ENCODE results near the gene DHRS3. TPM values are rescaled to one million over a fixed set of nuclear protein-coding genes. Genes with fewer than 3 reads are reported as not detected.

The DHRS3 gene
- total RNA-seq, 2 donors from 2014 or later, result 81.7 to 104 TPM

GRCh38 chr1:12573015-12573825, 44.8 kb downstream of the DHRS3 start:
- Histone ChIP-seq H3K4me3 (no peak overlapping the region), H3K27me3 (no peaks in the 10 kb centered on the region), H3K36me3 (replicated peaks in 1 of 2; ENCODE audit: insufficient read depth in 1 of 2, low read depth in 2 of 2) (peaks cover 14 to 36% of the 10 kb centered on the region in 2 donors), H3K9me3 (no peaks in the 10 kb centered on the region), H3K4me1 (no peaks in the 10 kb centered on the region), H3K27ac (no peak overlapping the region)
- no peak for DNase-seq
- 91 to 93% methylated on average over 8 to 9 of the region's 9 CpGs for WGBS, 2 donors
- intact Hi-C loops (cut with DNase I), result no loop called here
- TF ChIP-seq CTCF (IDR thresholded peaks at IDR 0.05) (no peak), POLR2A (IDR thresholded peaks at IDR 0.05) (no peak)
- ATAC-seq, result peak; percentile 30

- H3K27ac ChIP-seq, result no peak overlapping the region
- peaks cover 12 to 38% of the 10 kb centered on the region in 2 donors for H3K36me3 ChIP-seq (replicated peaks in 1 of 2; ENCODE audit: insufficient read depth in 1 of 2, low read depth in 2 of 2)
- DNase-seq (no peak), ATAC-seq (no peak)
- no peak for TF ChIP-seq CTCF (IDR thresholded peaks at IDR 0.05)
- TF ChIP-seq POLR2A (IDR thresholded peaks at IDR 0.05), result no peak
- no peaks in the 10 kb centered on the region for H3K4me1 ChIP-seq
- 87 to 96% methylated on average over 7 of the region's 7 CpGs for WGBS, 2 donors
- H3K27me3 ChIP-seq, result no peaks in the 10 kb centered on the region
- no peaks in the 10 kb centered on the region for H3K9me3 ChIP-seq
- intact Hi-C loops (cut with DNase I), result no loop called here
- no peak overlapping the region for H3K4me3 ChIP-seq
Measured at GRCh38 chr1:12572522-12572921, 45.5 kb downstream of the DHRS3 start.

GRCh38 chr1:12570291-12570690, 47.7 kb downstream of the DHRS3 start:
- 92 to 95% methylated on average over 3 to 5 of the region's 5 CpGs for WGBS, 2 donors
- TF ChIP-seq CTCF (IDR thresholded peaks at IDR 0.05) (no peak), POLR2A (IDR thresholded peaks at IDR 0.05) (no peak)

GRCh38 chr1:12568009-12568767, 49.8 kb downstream of the DHRS3 start:
- Histone ChIP-seq H3K4me1 (peaks cover 5% of the 10 kb centered on the region), H3K27ac (no peak overlapping the region), H3K27me3 (no peaks in the 10 kb centered on the region), H3K9me3 (peaks cover 0 to 6% (median 0%) of the 10 kb centered on the region in 3 donors), H3K36me3 (replicated peaks in 1 of 2; ENCODE audit: insufficient read depth in 1 of 2, low read depth in 2 of 2) (peaks cover 12 to 29% of the 10 kb centered on the region in 2 donors), H3K4me3 (no peak overlapping the region)
- TF ChIP-seq CTCF (IDR thresholded peaks at IDR 0.05) (no peak), POLR2A (IDR thresholded peaks at IDR 0.05) (no peak)
- ATAC-seq (no peak), DNase-seq (no peak)
- 94% methylated on average over 12 to 14 of the region's 14 CpGs for WGBS, 2 donors
- intact Hi-C loops (cut with DNase I), result no loop called here

More at GRCh38 chr1:12570291-12570690, 47.7 kb downstream of the DHRS3 start:
- peaks cover 12 to 37% of the 10 kb centered on the region in 2 donors for H3K36me3 ChIP-seq (replicated peaks in 1 of 2; ENCODE audit: insufficient read depth in 1 of 2, low read depth in 2 of 2)
- no peaks in the 10 kb centered on the region for H3K27me3 ChIP-seq
- no peak for ATAC-seq
- peaks cover 2% of the 10 kb centered on the region for H3K4me1 ChIP-seq
- no peak overlapping the region for H3K4me3 ChIP-seq
- no peaks in the 10 kb centered on the region for H3K9me3 ChIP-seq
- no peak overlapping the region for H3K27ac ChIP-seq
- DNase-seq, result no peak
- intact Hi-C loops (cut with DNase I), result no loop called here

Measured in body of pancreas (tissue), 4 donors.